Endodermal cell (in vitro differentiated cells): ENCODE data around the gene HLCS. TPM values are rescaled to one million over a fixed set of nuclear protein-coding genes. Genes with fewer than 3 reads are reported as not detected.

ENCODE experiments used
- DNase-seq: peaks from one replicate; pipeline ENCODE4 v3.0.0-alpha.2; 2017
- H3K27ac ChIP-seq: 2 replicates; pipeline ENCODE4 v1.5.1; 2013; ENCODE audit warnings: mild to moderate bottlenecking, low read depth, low read length, moderate library complexity
- H3K27me3 ChIP-seq: 2 replicates; pipeline ENCODE4 v1.6.1; 2013; ENCODE audit warnings: mild to moderate bottlenecking, low read length, moderate library complexity; ENCODE audit not compliant: insufficient read depth, control insufficient read depth, poor library complexity, severe bottlenecking
- H3K36me3 ChIP-seq: 2 replicates; pipeline ENCODE4 v1.7.0; 2013; ENCODE audit warnings: mild to moderate bottlenecking, low read length, moderate library complexity; ENCODE audit not compliant: control insufficient read depth, insufficient read depth
- H3K4me1 ChIP-seq: one replicate; pipeline ENCODE4 v1.7.0; 2013; ENCODE audit warnings: low read length; ENCODE audit not compliant: control insufficient read depth, insufficient read depth
- H3K4me3 ChIP-seq: 2 replicates; pipeline ENCODE4 v1.5.1; 2013; ENCODE audit warnings: mild to moderate bottlenecking, low read length, moderate library complexity
- H3K9ac ChIP-seq: 2 replicates; pipeline ENCODE4 v1.6.1; 2013; ENCODE audit warnings: mild to moderate bottlenecking, low read length, moderate library complexity; ENCODE audit not compliant: poor library complexity, severe bottlenecking; ENCODE audit errors: extremely low read depth
- H3K9me3 ChIP-seq: 2 replicates; pipeline ENCODE4 v1.6.1; 2013; ENCODE audit warnings: mild to moderate bottlenecking, low read length, moderate library complexity; ENCODE audit not compliant: control insufficient read depth
- H3K27ac Mint-ChIP-seq: 2 replicates; pipeline ENCODE4 v1.8.0; 2020; ENCODE audit warnings: mixed read lengths
- H3K27me3 Mint-ChIP-seq: 2 replicates; pipeline ENCODE4 v1.8.0; 2021; ENCODE audit warnings: mild to moderate bottlenecking, mixed read lengths; ENCODE audit not compliant: insufficient read depth
- H3K36me3 Mint-ChIP-seq: 2 replicates; pipeline ENCODE4 v1.8.0; 2020; ENCODE audit warnings: low read depth, mixed read lengths
- H3K4me1 Mint-ChIP-seq: 2 replicates; pipeline ENCODE4 v1.8.0; 2020; ENCODE audit warnings: mixed read lengths
- H3K4me3 Mint-ChIP-seq: 2 replicates; pipeline ENCODE4 v1.8.0; 2020; ENCODE audit warnings: mild to moderate bottlenecking, moderate library complexity, mixed read lengths
- H3K9me3 Mint-ChIP-seq: 2 replicates; pipeline ENCODE4 v1.8.0; 2020; ENCODE audit warnings: mild to moderate bottlenecking, mixed read lengths
- CTCF ChIP-seq: fragments of 200-600 bp; sonication (generic); conservative IDR thresholded peaks from 2 replicates; pipeline ENCODE4 v1.5.0; 2021; ENCODE audit warnings: antibody characterized with exemption, mild to moderate bottlenecking
- WGBS, 2 experiments: methylation state at CpG; one replicate each; pipeline versions ENCODE4 v1.1.5 to v1.1.7; 2013; ENCODE audit warnings: missing lambda C conversion rate in 2 of 2, mixed read lengths in 1 of 2; ENCODE audit not compliant: insufficient coverage in 1 of 2, insufficient read length in 1 of 2; 5-methylcytosine and 5-hydroxymethylcytosine counted together
- total RNA-seq, 2 donors: library from RNA; stranded (reverse); fragmentation: NEBNext Ultra II Directional in 1 of 2; extraction: Animal tissue kit (Norgen Biotek cat#: 25700) in 1 of 2; gene quantifications; 2 replicates in 1 of 2; 3 replicates in 1 of 2; pipeline ENCODE4 v1.2.1, GENCODE V29; 2021

Gene HLCS
- total RNA-seq, 2 donors from 2014 or later: 25.0 to 30.1 TPM

- Mint-ChIP-seq H3K4me1 (no peaks in the 10 kb centered on the region), H3K9me3 (peaks cover 51% of the 10 kb centered on the region), H3K27me3 (no peaks in the 10 kb centered on the region), H3K36me3 (peaks cover 37% of the 10 kb centered on the region), H3K27ac (no peak overlapping the region), H3K4me3 (no peak overlapping the region)
- Histone ChIP-seq H3K27ac (no peak overlapping the region), H3K4me3 (no peak overlapping the region), H3K4me1 (no peaks in the 10 kb centered on the region), H3K27me3 (no peaks in the 10 kb centered on the region), H3K9ac (no peak overlapping the region), H3K9me3 (peaks cover 37% of the 10 kb centered on the region), H3K36me3 (peaks cover 8% of the 10 kb centered on the region)
- no peak for TF ChIP-seq CTCF
- no peak for DNase-seq
- WGBS, 2 experiments: 93% methylated on average over 2 to 4 of the region's 4 CpGs
Observed at GRCh38 chr21:36879827-36880226, 86.6 kb downstream of the HLCS start.

GRCh38 chr21:36877741-36878140, 88.7 kb downstream of the HLCS start:
- Mint-ChIP-seq H3K4me1 (no peaks in the 10 kb centered on the region), H3K27me3 (no peaks in the 10 kb centered on the region), H3K4me3 (no peak overlapping the region), H3K9me3 (peaks cover 30% of the 10 kb centered on the region), H3K27ac (no peak overlapping the region), H3K36me3 (peaks cover 16% of the 10 kb centered on the region)
- H3K27ac ChIP-seq: no peak overlapping the region
- peaks cover 16% of the 10 kb centered on the region for H3K9me3 ChIP-seq
- H3K36me3 ChIP-seq: peaks cover 1% of the 10 kb centered on the region
- H3K27me3 ChIP-seq: no peaks in the 10 kb centered on the region
- H3K9ac ChIP-seq: no peak overlapping the region
- H3K4me1 ChIP-seq: no peaks in the 10 kb centered on the region
- no peak overlapping the region for H3K4me3 ChIP-seq
- no peak for DNase-seq
- TF ChIP-seq CTCF: no peak

- no peaks in the 10 kb centered on the region for H3K27me3 Mint-ChIP-seq
- H3K9ac ChIP-seq: no peak overlapping the region
- TF ChIP-seq CTCF: no peak
- peaks cover 9% of the 10 kb centered on the region for H3K36me3 Mint-ChIP-seq
- H3K4me1 Mint-ChIP-seq: peaks cover 3% of the 10 kb centered on the region
- H3K4me3 Mint-ChIP-seq: no peak overlapping the region
- peaks cover 14% of the 10 kb centered on the region for H3K9me3 ChIP-seq
- no peak for DNase-seq
- H3K4me3 ChIP-seq: no peak overlapping the region
- H3K36me3 ChIP-seq: no peaks in the 10 kb centered on the region
- no peak overlapping the region for H3K27ac Mint-ChIP-seq
- H3K4me1 ChIP-seq: no peaks in the 10 kb centered on the region
- H3K9me3 Mint-ChIP-seq: peaks cover 14% of the 10 kb centered on the region
- H3K27ac ChIP-seq: no peak overlapping the region
- whole genome bisulfite sequencing, 2 experiments: 90 to 92% methylated on average over 9 to 12 of the region's 12 CpGs
- no peaks in the 10 kb centered on the region for H3K27me3 ChIP-seq
Observed at GRCh38 chr21:36874665-36875064, 91.8 kb downstream of the HLCS start.
